ENCODE results near the gene COL9A1.

The COL9A1 gene

GRCh38 chr6:70292193-70292592 lies 10.7 kb downstream of the COL9A1 start:
- DNase-seq (ENCODE audit: low read depth, low spot score): no peak
- H3K27ac ChIP-seq: no peak overlapping the region

GRCh38 chr6:70289299-70289698 lies 13.6 kb downstream of the COL9A1 start:
- H3K27ac ChIP-seq: no peak overlapping the region
- DNase-seq (ENCODE audit: low read depth, low spot score): no peak

GRCh38 chr6:70286905-70287304 lies 16.0 kb downstream of the COL9A1 start:
- no peak for DNase-seq (ENCODE audit: low read depth, low spot score)
- no peak overlapping the region for H3K27ac ChIP-seq

GRCh38 chr6:70285201-70285600 lies 17.7 kb downstream of the COL9A1 start:
- DNase-seq (ENCODE audit: low read depth, low spot score): no peak
- H3K27ac ChIP-seq: no peak overlapping the region

GRCh38 chr6:70282919-70283461 lies 19.9 kb downstream of the COL9A1 start:
- no peak overlapping the region for H3K27ac ChIP-seq
- no peak for DNase-seq (ENCODE audit: low read depth, low spot score)

GRCh38 chr6:70282312-70282918 lies 20.5 kb downstream of the COL9A1 start:
- H3K27ac ChIP-seq: no peak overlapping the region
- no peak for DNase-seq (ENCODE audit: low read depth, low spot score)

GRCh38 chr6:70281923-70282311 lies 21.0 kb downstream of the COL9A1 start:
- no peak for DNase-seq (ENCODE audit: low read depth, low spot score)
- no peak overlapping the region for H3K27ac ChIP-seq

- H3K27ac ChIP-seq: no peak overlapping the region
- no peak for DNase-seq (ENCODE audit: low read depth, low spot score)
Measured at GRCh38 chr6:70280400-70280853, 22.5 kb downstream of the COL9A1 start.

- H3K27ac ChIP-seq: no peak overlapping the region
- no peak for DNase-seq (ENCODE audit: low read depth, low spot score)
Measured at GRCh38 chr6:70277470-70277869, 25.4 kb downstream of the COL9A1 start.

GRCh38 chr6:70274338-70274737 lies 28.5 kb downstream of the COL9A1 start:
- DNase-seq (ENCODE audit: low read depth, low spot score): no peak
- H3K27ac ChIP-seq: no peak overlapping the region

GRCh38 chr6:70272071-70272470 lies 30.8 kb downstream of the COL9A1 start:
- H3K27ac ChIP-seq: no peak overlapping the region

GRCh38 chr6:70270287-70271005 lies 32.4 kb downstream of the COL9A1 start:
- H3K27ac ChIP-seq: no peak overlapping the region
- DNase-seq (ENCODE audit: low read depth, low spot score): no peak

More at GRCh38 chr6:70272071-70272470, 30.8 kb downstream of the COL9A1 start:
- DNase-seq (ENCODE audit: low read depth, low spot score): no peak

GRCh38 chr6:70266142-70266541 lies 36.7 kb downstream of the COL9A1 start:
- no peak for DNase-seq (ENCODE audit: low read depth, low spot score)
- no peak overlapping the region for H3K27ac ChIP-seq

- no peak overlapping the region for H3K27ac ChIP-seq
- DNase-seq (ENCODE audit: low read depth, low spot score): no peak
Measured at GRCh38 chr6:70264306-70264705, 38.6 kb downstream of the COL9A1 start.

- no peak overlapping the region for H3K27ac ChIP-seq
- no peak for DNase-seq (ENCODE audit: low read depth, low spot score)
Measured at GRCh38 chr6:70258483-70258882, 44.4 kb downstream of the COL9A1 start.

GRCh38 chr6:70257768-70258273 lies 45.1 kb downstream of the COL9A1 start:
- H3K27ac ChIP-seq: no peak overlapping the region
- DNase-seq (ENCODE audit: low read depth, low spot score): no peak

GRCh38 chr6:70254784-70255183 lies 48.1 kb downstream of the COL9A1 start:
- no peak overlapping the region for H3K27ac ChIP-seq

GRCh38 chr6:70253923-70254322 lies 49.0 kb downstream of the COL9A1 start:
- H3K27ac ChIP-seq: no peak overlapping the region
- DNase-seq (ENCODE audit: low read depth, low spot score): no peak

More at GRCh38 chr6:70254784-70255183, 48.1 kb downstream of the COL9A1 start:
- no peak for DNase-seq (ENCODE audit: low read depth, low spot score)

GRCh38 chr6:70252604-70253003 lies 50.3 kb downstream of the COL9A1 start:
- no peak overlapping the region for H3K27ac ChIP-seq
- no peak for DNase-seq (ENCODE audit: low read depth, low spot score)

GRCh38 chr6:70246118-70246517 lies 56.8 kb downstream of the COL9A1 start:
- H3K27ac ChIP-seq: no peak overlapping the region
- DNase-seq (ENCODE audit: low read depth, low spot score): no peak

GRCh38 chr6:70241991-70242420 lies 60.9 kb downstream of the COL9A1 start:
- no peak overlapping the region for H3K27ac ChIP-seq
- no peak for DNase-seq (ENCODE audit: low read depth, low spot score)

Measured in epithelial cell of prostate (primary cell).